ENCODE measurements around the gene CNTLN. TPM values are rescaled to one million over a fixed set of nuclear protein-coding genes. Genes with fewer than 3 reads are reported as not detected.

CNTLN gene
- polyA plus RNA-seq, 2 of the 4 experiments (the other 2 are of a cell fraction): 8.5 to 11.9 TPM

DNA sequence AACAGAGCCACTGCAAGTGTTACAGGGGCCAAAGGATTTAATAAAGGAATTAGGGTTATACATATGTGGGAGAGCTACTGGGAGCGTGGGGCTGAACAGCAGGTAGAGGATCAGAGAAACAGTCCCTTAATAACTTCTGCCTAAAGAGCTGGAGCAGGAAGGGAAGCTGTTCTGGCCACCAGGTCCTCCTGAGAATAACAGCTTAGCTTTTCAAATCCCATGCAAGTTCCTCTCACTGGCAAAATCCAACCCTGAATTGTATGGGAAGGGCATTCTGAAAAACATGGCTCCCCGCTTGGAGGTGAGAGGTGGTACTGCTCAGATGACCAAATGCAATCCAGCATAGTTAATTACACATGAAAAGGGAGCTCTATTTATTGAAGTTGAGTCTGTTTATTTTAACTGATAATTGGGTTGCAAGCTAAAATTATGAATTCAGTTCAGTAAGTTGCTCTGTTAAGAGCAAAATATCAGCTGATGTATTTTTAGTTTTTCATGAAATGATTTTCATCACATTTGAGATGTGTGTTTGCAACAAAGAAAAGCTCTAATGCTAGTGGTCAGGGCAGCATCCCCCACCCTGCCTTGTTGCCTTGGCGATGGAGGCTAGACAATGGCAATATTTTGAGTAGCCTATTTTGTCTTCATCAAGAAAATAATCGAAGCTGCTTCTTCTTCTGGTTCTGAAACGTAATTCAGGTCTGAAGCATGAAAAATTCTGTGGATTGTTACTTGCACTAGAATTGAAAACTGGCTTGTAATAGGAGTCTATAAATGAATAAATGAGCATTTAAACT lies 385.6 kb downstream of the CNTLN start:
- Histone ChIP-seq H3K9me3 (no peaks in the 10 kb centered on the region), H3K27ac (no peak overlapping the region), H3K4me3 (no peak overlapping the region), H3K4me2 (peak overlapping the region; percentile 38; the same call in 1 of the 3 replicates), H3K4me1 (no peaks in the 10 kb centered on the region)
- FAIRE-seq (no peak), ATAC-seq (peak in 1 of 2 experiments; percentile 48; a peak in 3 of 6 replicates), DNase-seq (ENCODE audit: low read depth in 1 of 2, low spot score in 1 of 2) (no peak)
- POLR2A ChIA-PET: no interaction called here
- CTCF ChIA-PET: interaction anchor here (1.1 to 2.7 kb wide), 7 partner anchors 8 to 1685 kb away, joined by 3 to 9 read pairs (median 4); no protein-coding TSS in a partner anchor
- 49% methylated on average over 5 of the region's 5 CpGs for WGBS (ENCODE audit: missing lambda C conversion rate)
- TF ChIP-seq POLR2AphosphoS2 (conservative IDR thresholded peaks at IDR 0.05; ENCODE audit: low read length) (no peak), NR3C1 (IDR thresholded peaks at IDR 0.05) (no peak), PHF8 (IDR thresholded peaks at IDR 0.05; ENCODE audit: borderline replicate concordance, low read depth) (no peak), NPAS2 (CRISPR knock-in tag; IDR thresholded peaks at IDR 0.05; ENCODE audit: borderline replicate concordance) (no peak), NFE2L2 (conservative IDR thresholded peaks at IDR 0.05; ENCODE audit: low read length) (no peak), ESRRA (IDR thresholded peaks at IDR 0.05; ENCODE audit: borderline replicate concordance, low read length) (no peak), KDM5A (IDR thresholded peaks at IDR 0.05) (no peak), EHMT2 (IDR thresholded peaks at IDR 0.05; ENCODE audit: low read depth) (no peak), MYC (IDR thresholded peaks at IDR 0.05; ENCODE audit: borderline replicate concordance, low read length) (no peak), ZSCAN20 (CRISPR knock-in tag; IDR thresholded peaks at IDR 0.05) (no peak), CHD2 (IDR thresholded peaks at IDR 0.05; ENCODE audit: low read length, partially characterized antibody) (no peak), TP53 (CRISPR knock-in tag; IDR thresholded peaks at IDR 0.05) (no peak), RAD21 (conservative IDR thresholded peaks at IDR 0.05 in 1 of 2, IDR thresholded peaks at IDR 0.05 in 1 of 2) (no peak)
- TF ChIP-seq, protein P1, sequence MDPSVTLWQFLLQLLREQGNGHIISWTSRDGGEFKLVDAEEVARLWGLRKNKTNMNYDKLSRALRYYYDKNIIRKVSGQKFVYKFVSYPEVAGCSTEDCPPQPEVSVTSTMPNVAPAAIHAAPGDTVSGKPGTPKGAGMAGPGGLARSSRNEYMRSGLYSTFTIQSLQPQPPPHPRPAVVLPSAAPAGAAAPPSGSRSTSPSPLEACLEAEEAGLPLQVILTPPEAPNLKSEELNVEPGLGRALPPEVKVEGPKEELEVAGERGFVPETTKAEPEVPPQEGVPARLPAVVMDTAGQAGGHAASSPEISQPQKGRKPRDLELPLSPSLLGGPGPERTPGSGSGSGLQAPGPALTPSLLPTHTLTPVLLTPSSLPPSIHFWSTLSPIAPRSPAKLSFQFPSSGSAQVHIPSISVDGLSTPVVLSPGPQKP (IDR thresholded peaks at IDR 0.05; ENCODE audit: low read depth, low read length): no peak
- TF ChIP-seq, protein P2, sequence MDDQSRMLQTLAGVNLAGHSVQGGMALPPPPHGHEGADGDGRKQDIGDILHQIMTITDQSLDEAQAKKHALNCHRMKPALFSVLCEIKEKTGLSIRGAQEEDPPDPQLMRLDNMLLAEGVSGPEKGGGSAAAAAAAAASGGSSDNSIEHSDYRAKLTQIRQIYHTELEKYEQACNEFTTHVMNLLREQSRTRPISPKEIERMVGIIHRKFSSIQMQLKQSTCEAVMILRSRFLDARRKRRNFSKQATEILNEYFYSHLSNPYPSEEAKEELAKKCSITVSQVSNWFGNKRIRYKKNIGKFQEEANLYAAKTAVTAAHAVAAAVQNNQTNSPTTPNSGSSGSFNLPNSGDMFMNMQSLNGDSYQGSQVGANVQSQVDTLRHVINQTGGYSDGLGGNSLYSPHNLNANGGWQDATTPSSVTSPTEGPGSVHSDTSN (IDR thresholded peaks at IDR 0.05): no peak
- TF ChIP-seq, protein P3, sequence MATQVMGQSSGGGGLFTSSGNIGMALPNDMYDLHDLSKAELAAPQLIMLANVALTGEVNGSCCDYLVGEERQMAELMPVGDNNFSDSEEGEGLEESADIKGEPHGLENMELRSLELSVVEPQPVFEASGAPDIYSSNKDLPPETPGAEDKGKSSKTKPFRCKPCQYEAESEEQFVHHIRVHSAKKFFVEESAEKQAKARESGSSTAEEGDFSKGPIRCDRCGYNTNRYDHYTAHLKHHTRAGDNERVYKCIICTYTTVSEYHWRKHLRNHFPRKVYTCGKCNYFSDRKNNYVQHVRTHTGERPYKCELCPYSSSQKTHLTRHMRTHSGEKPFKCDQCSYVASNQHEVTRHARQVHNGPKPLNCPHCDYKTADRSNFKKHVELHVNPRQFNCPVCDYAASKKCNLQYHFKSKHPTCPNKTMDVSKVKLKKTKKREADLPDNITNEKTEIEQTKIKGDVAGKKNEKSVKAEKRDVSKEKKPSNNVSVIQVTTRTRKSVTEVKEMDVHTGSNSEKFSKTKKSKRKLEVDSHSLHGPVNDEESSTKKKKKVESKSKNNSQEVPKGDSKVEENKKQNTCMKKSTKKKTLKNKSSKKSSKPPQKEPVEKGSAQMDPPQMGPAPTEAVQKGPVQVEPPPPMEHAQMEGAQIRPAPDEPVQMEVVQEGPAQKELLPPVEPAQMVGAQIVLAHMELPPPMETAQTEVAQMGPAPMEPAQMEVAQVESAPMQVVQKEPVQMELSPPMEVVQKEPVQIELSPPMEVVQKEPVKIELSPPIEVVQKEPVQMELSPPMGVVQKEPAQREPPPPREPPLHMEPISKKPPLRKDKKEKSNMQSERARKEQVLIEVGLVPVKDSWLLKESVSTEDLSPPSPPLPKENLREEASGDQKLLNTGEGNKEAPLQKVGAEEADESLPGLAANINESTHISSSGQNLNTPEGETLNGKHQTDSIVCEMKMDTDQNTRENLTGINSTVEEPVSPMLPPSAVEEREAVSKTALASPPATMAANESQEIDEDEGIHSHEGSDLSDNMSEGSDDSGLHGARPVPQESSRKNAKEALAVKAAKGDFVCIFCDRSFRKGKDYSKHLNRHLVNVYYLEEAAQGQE (IDR thresholded peaks at IDR 0.05): no peak
- TF ChIP-seq, protein P4, sequence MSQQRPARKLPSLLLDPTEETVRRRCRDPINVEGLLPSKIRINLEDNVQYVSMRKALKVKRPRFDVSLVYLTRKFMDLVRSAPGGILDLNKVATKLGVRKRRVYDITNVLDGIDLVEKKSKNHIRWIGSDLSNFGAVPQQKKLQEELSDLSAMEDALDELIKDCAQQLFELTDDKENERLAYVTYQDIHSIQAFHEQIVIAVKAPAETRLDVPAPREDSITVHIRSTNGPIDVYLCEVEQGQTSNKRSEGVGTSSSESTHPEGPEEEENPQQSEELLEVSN (IDR thresholded peaks at IDR 0.05; ENCODE audit: borderline replicate concordance, low read depth): no peak
